Neural cell (in vitro differentiated cells): Measurements from ENCODE around the gene FBXL17. TPM values are rescaled to one million over a fixed set of nuclear protein-coding genes. Genes with fewer than 3 reads are reported as not detected.

Experiments
- H2AFZ ChIP-seq: fragments of 200-600, 300-800 bp; sonication (generic), shearing (Covaris generic); 2 replicates; pipeline ENCODE4 v1.6.0; 2014; ENCODE audit warnings: low read depth, mild to moderate bottlenecking, antibody characterized with exemption, low read length, moderate library complexity
- H3F3A ChIP-seq: fragments of 200-600 bp; shearing (Covaris generic); 2 replicates; pipeline ENCODE4 v1.6.1; 2016; ENCODE audit warnings: mild to moderate bottlenecking, moderate library complexity, mixed read lengths, antibody characterized with exemption, low read length; ENCODE audit not compliant: insufficient read depth, poor library complexity, severe bottlenecking
- H3K27ac ChIP-seq: fragments of 200-600, 300-800 bp; sonication (generic), shearing (Covaris generic); 2 replicates; pipeline ENCODE4 v1.5.1; 2014; ENCODE audit warnings: mild to moderate bottlenecking, low read length, moderate library complexity
- H3K27me3 ChIP-seq: fragments of 300-800, 200-600 bp; sonication (generic), shearing (Covaris generic); 2 replicates; pipeline ENCODE4 v1.6.0; 2014; ENCODE audit warnings: mild to moderate bottlenecking, low read depth, low read length, moderate library complexity; ENCODE audit not compliant: insufficient read depth
- H3K36me3 ChIP-seq: fragments of 300-800, 200-600 bp; sonication (generic), shearing (Covaris generic); 2 replicates; pipeline ENCODE4 v1.5.1; 2014; ENCODE audit warnings: mild to moderate bottlenecking, antibody characterized with exemption, low read length, moderate library complexity; ENCODE audit not compliant: insufficient read depth
- H3K4me2 ChIP-seq: fragments of 300-800, 200-600 bp; sonication (generic), shearing (Covaris generic); 2 replicates; pipeline ENCODE4 v1.6.0; 2014; ENCODE audit warnings: mild to moderate bottlenecking, low read length
- H3K4me3 ChIP-seq: fragments of 300-800, 200-600 bp; sonication (generic), shearing (Covaris generic); 2 replicates; pipeline ENCODE4 v1.5.1; 2014; ENCODE audit warnings: mild to moderate bottlenecking, low read length, moderate library complexity
- H3K79me2 ChIP-seq: fragments of 200-600 bp; shearing (Covaris generic); replicated peaks from 2 replicates; pipeline ENCODE4 v1.6.0; 2014; ENCODE audit warnings: mild to moderate bottlenecking, low read length, moderate library complexity; ENCODE audit not compliant: insufficient read depth
- H3K9ac ChIP-seq: fragments of 300-800, 200-600 bp; sonication (generic), shearing (Covaris generic); 2 replicates; pipeline ENCODE4 v1.6.1; 2016; ENCODE audit warnings: mild to moderate bottlenecking, low read length, mixed read lengths
- H3K9me2 ChIP-seq: fragments of 200-600 bp; shearing (Covaris generic); 2 replicates; pipeline ENCODE4 v1.6.1; 2016; ENCODE audit warnings: mild to moderate bottlenecking, low read length, mixed read lengths; ENCODE audit not compliant: insufficient read depth
- H3K9me3 ChIP-seq: fragments of 200-600, 300-800 bp; sonication (generic), shearing (Covaris generic); 2 replicates; pipeline ENCODE4 v1.6.1; 2016; ENCODE audit warnings: mild to moderate bottlenecking, mixed run types, low read length, moderate library complexity, mixed read lengths
- H4K20me1 ChIP-seq: fragments of 200-600 bp; shearing (Covaris generic); 2 replicates; pipeline ENCODE4 v1.6.1; 2016; ENCODE audit warnings: mild to moderate bottlenecking, mixed run types; ENCODE audit not compliant: insufficient read depth
- EP300 ChIP-seq: fragments of 450-650 bp; conservative IDR thresholded peaks from 2 replicates; pipeline ENCODE4 v1.6.1; 2014; ENCODE audit warnings: antibody characterized with exemption, mild to moderate bottlenecking, moderate library complexity; ENCODE audit not compliant: poor library complexity, severe bottlenecking
- EZH2 ChIP-seq: fragments of 200-600, 300-800 bp; shearing (Covaris generic), sonication (generic); IDR thresholded peaks from 2 replicates; pipeline ENCODE4 v1.6.1; 2014; ENCODE audit warnings: antibody characterized with exemption, low read length, borderline replicate concordance, mild to moderate bottlenecking; ENCODE audit not compliant: insufficient read depth, poor library complexity, severe bottlenecking
- MXI1 ChIP-seq: fragments of 450-650 bp; conservative IDR thresholded peaks from 2 replicates; pipeline ENCODE4 v1.6.1; 2014; ENCODE audit warnings: antibody characterized with exemption, mild to moderate bottlenecking; ENCODE audit not compliant: poor library complexity, severe bottlenecking
- POLR2AphosphoS5 ChIP-seq: IDR thresholded peaks from 2 replicates; pipeline ENCODE4 v1.6.1; 2012
- RAD21 ChIP-seq: fragments of 450-650 bp; conservative IDR thresholded peaks from 2 replicates; pipeline ENCODE4 v1.6.1; 2014; ENCODE audit warnings: antibody characterized with exemption, mild to moderate bottlenecking, moderate library complexity
- SMC3 ChIP-seq: fragments of 450-650 bp; conservative IDR thresholded peaks from 2 replicates; pipeline ENCODE4 v1.6.1; 2014; ENCODE audit warnings: antibody characterized with exemption, mild to moderate bottlenecking, moderate library complexity; ENCODE audit not compliant: poor library complexity
- TAF1 ChIP-seq: IDR thresholded peaks from 2 replicates; pipeline ENCODE4 v1.6.1; 2012; ENCODE audit warnings: low read depth
- polyA plus RNA-seq: library from polyadenylated mRNA; depleted of rRNA; stranded (reverse); fragments of >200 nt; gene quantifications from 2 replicates; pipeline ENCODE4 v1.2.3, GENCODE V29; 2014
- TF ChIP-seq, protein P1 (sequence below): fragments of 450-650 bp; IDR thresholded peaks from 2 replicates; pipeline ENCODE4 v1.5.1; 2014; ENCODE audit warnings: antibody characterized with exemption, mild to moderate bottlenecking, moderate library complexity; ENCODE audit not compliant: poor library complexity, severe bottlenecking
- TF ChIP-seq, protein P2 (sequence below): IDR thresholded peaks from 2 replicates; pipeline ENCODE4 v1.6.1; 2012; ENCODE audit warnings: borderline replicate concordance

FBXL17 gene
- polyA plus RNA-seq, 1 donor from 2014 or later: 19.6 TPM

DNA sequence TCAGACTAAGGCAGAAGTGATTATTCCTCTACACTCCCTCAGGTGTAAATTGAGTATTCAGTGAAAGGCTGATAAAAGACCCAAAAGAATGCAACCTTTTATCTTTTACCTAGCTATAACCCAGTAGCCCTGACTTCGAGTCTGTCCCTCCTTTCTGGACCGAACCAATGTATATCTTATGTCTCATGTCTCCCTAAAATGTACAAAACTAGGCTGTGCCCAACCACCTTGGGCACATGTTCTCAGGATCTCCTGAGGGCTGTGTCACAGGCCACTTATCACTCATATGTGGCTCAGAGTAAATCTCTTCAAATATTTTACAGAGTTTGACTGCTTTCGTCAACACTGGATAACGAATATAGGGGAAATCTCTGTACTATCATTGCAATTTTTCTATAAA, 12.7 kb downstream of the FBXL17 start:
- Histone ChIP-seq H3K9me3 (peaks cover 6% of the 10 kb centered on the region), H3K9ac (no peak overlapping the region), H3K79me2 (peaks cover 28% of the 10 kb centered on the region), H2AFZ (no peak overlapping the region), H3K9me2 (no peaks in the 10 kb centered on the region), H4K20me1 (no peaks in the 10 kb centered on the region), H3K27me3 (no peaks in the 10 kb centered on the region), H3K4me2 (no peak overlapping the region), H3K36me3 (peaks cover 1% of the 10 kb centered on the region), H3F3A (no peaks in the 10 kb centered on the region), H3K4me3 (no peak overlapping the region), H3K27ac (no peak overlapping the region)
- TF ChIP-seq SMC3 (no peak), MXI1 (no peak), EP300 (no peak), POLR2AphosphoS5 (no peak), TAF1 (no peak), EZH2 (no peak), RAD21 (no peak)
- TF ChIP-seq, protein P1, sequence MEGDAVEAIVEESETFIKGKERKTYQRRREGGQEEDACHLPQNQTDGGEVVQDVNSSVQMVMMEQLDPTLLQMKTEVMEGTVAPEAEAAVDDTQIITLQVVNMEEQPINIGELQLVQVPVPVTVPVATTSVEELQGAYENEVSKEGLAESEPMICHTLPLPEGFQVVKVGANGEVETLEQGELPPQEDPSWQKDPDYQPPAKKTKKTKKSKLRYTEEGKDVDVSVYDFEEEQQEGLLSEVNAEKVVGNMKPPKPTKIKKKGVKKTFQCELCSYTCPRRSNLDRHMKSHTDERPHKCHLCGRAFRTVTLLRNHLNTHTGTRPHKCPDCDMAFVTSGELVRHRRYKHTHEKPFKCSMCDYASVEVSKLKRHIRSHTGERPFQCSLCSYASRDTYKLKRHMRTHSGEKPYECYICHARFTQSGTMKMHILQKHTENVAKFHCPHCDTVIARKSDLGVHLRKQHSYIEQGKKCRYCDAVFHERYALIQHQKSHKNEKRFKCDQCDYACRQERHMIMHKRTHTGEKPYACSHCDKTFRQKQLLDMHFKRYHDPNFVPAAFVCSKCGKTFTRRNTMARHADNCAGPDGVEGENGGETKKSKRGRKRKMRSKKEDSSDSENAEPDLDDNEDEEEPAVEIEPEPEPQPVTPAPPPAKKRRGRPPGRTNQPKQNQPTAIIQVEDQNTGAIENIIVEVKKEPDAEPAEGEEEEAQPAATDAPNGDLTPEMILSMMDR: no peak
- TF ChIP-seq, protein P2, sequence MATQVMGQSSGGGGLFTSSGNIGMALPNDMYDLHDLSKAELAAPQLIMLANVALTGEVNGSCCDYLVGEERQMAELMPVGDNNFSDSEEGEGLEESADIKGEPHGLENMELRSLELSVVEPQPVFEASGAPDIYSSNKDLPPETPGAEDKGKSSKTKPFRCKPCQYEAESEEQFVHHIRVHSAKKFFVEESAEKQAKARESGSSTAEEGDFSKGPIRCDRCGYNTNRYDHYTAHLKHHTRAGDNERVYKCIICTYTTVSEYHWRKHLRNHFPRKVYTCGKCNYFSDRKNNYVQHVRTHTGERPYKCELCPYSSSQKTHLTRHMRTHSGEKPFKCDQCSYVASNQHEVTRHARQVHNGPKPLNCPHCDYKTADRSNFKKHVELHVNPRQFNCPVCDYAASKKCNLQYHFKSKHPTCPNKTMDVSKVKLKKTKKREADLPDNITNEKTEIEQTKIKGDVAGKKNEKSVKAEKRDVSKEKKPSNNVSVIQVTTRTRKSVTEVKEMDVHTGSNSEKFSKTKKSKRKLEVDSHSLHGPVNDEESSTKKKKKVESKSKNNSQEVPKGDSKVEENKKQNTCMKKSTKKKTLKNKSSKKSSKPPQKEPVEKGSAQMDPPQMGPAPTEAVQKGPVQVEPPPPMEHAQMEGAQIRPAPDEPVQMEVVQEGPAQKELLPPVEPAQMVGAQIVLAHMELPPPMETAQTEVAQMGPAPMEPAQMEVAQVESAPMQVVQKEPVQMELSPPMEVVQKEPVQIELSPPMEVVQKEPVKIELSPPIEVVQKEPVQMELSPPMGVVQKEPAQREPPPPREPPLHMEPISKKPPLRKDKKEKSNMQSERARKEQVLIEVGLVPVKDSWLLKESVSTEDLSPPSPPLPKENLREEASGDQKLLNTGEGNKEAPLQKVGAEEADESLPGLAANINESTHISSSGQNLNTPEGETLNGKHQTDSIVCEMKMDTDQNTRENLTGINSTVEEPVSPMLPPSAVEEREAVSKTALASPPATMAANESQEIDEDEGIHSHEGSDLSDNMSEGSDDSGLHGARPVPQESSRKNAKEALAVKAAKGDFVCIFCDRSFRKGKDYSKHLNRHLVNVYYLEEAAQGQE: no peak

- no peaks in the 10 kb centered on the region for H3K9me2 ChIP-seq
- H3K27ac ChIP-seq: no peak overlapping the region
- no peaks in the 10 kb centered on the region for H3F3A ChIP-seq
- H2AFZ ChIP-seq: no peak overlapping the region
- no peak overlapping the region for H3K9ac ChIP-seq
- H4K20me1 ChIP-seq: no peaks in the 10 kb centered on the region
- TF ChIP-seq SMC3: no peak
- TF ChIP-seq TAF1: no peak
- TF ChIP-seq EZH2: no peak
- no peak for TF ChIP-seq MXI1
- TF ChIP-seq, protein P2: no peak
- TF ChIP-seq, protein P1: no peak
- TF ChIP-seq EP300: no peak
- no peak for TF ChIP-seq POLR2AphosphoS5
- TF ChIP-seq RAD21: no peak
- peaks cover 4% of the 10 kb centered on the region for H3K36me3 ChIP-seq
- H3K27me3 ChIP-seq: no peaks in the 10 kb centered on the region
- no peak overlapping the region for H3K4me3 ChIP-seq
- peaks cover 20% of the 10 kb centered on the region for H3K79me2 ChIP-seq
- H3K9me3 ChIP-seq: no peaks in the 10 kb centered on the region
- no peak overlapping the region for H3K4me2 ChIP-seq
These were observed 14.1 kb downstream of the FBXL17 start for GRCh38 chr5:108367679-108368334.
